ENCODE data around the gene TUBB6. TPM values are rescaled to one million over a fixed set of nuclear protein-coding genes. Genes with fewer than 3 reads are reported as not detected.
A peak's percentile ranks its signal among the peaks of the same experiment; 100 is the strongest.

The TUBB6 gene
- total and polyA plus RNA-seq, 4 donors = 57.8 to 157 (median 109) TPM

- H3K9ac ChIP-seq (ENCODE audit: insufficient read depth in 1 of 2, low read length in 2 of 2) = no peak overlapping the region
- ATAC-seq (ENCODE audit: insufficient read depth, low FRiP score) (no peak), DNase-seq (no peak)
- no peak for TF ChIP-seq CTCF (IDR thresholded peaks at IDR 0.05; ENCODE audit: control extremely low read depth, extremely low read depth)
- H3K27me3 ChIP-seq (ENCODE audit: control insufficient read depth in 3 of 3, insufficient read depth in 3 of 3, low read length in 2 of 3) = no peaks in the 10 kb centered on the region
- H3K4me1 ChIP-seq (ENCODE audit: control insufficient read depth in 5 of 5, insufficient read depth in 5 of 5, low read length in 5 of 5) = peaks cover 0 to 4% (median 0%) of the 10 kb centered on the region in 5 donors
- 98% methylated on average over 58 of the region's 58 CpGs for WGBS, 2 donors
- H3K9me3 ChIP-seq (ENCODE audit: control insufficient read depth in 4 of 4, insufficient read depth in 3 of 4, low read length in 3 of 4) = peaks cover 0 to 5% (median 0%) of the 10 kb centered on the region in 4 donors
- H3K36me3 ChIP-seq (ENCODE audit: control insufficient read depth in 4 of 4, insufficient read depth in 4 of 4, low read length in 4 of 4) = peaks cover 27 to 46% (median 32%) of the 10 kb centered on the region in 4 donors
- H3K4me3 ChIP-seq = no peak overlapping the region
- no peak overlapping the region for H3K27ac ChIP-seq (ENCODE audit: low read depth in 1 of 2, low read length in 1 of 2)
Observed at GRCh38 chr18:12324991-12325725, 17.1 kb downstream of the TUBB6 start.

- 97 to 98% methylated on average over 29 of the region's 29 CpGs for WGBS, 2 donors
- Histone ChIP-seq H3K27ac (ENCODE audit: low read depth in 1 of 2, low read length in 1 of 2) (no peak overlapping the region), H3K9ac (ENCODE audit: insufficient read depth in 1 of 2, low read length in 2 of 2) (no peak overlapping the region), H3K4me3 (no peak overlapping the region), H3K27me3 (ENCODE audit: control insufficient read depth in 3 of 3, insufficient read depth in 3 of 3, low read length in 2 of 3) (no peaks in the 10 kb centered on the region), H3K4me1 (ENCODE audit: control insufficient read depth in 5 of 5, insufficient read depth in 5 of 5, low read length in 5 of 5) (peaks cover 0 to 4% (median 0%) of the 10 kb centered on the region in 5 donors), H3K9me3 (ENCODE audit: control insufficient read depth in 4 of 4, insufficient read depth in 3 of 4, low read length in 3 of 4) (peaks cover 0 to 5% (median 0%) of the 10 kb centered on the region in 4 donors), H3K36me3 (ENCODE audit: control insufficient read depth in 4 of 4, insufficient read depth in 4 of 4, low read length in 4 of 4) (peaks cover 26 to 45% (median 30%) of the 10 kb centered on the region in 4 donors)
- no peak for TF ChIP-seq CTCF (IDR thresholded peaks at IDR 0.05; ENCODE audit: control extremely low read depth, extremely low read depth)
- DNase-seq (no peak), ATAC-seq (ENCODE audit: insufficient read depth, low FRiP score) (no peak)
Observed at GRCh38 chr18:12325726-12326245, 17.7 kb downstream of the TUBB6 start.

- Histone ChIP-seq H3K27ac (ENCODE audit: low read depth in 1 of 2, low read length in 1 of 2) (peak overlapping the region in 1 of 2 donors; percentile 17), H3K36me3 (ENCODE audit: control insufficient read depth in 4 of 4, insufficient read depth in 4 of 4, low read length in 4 of 4) (peaks cover 22 to 39% (median 29%) of the 10 kb centered on the region in 4 donors), H3K9me3 (ENCODE audit: control insufficient read depth in 4 of 4, insufficient read depth in 3 of 4, low read length in 3 of 4) (peaks cover 0 to 5% (median 0%) of the 10 kb centered on the region in 4 donors), H3K4me3 (no peak overlapping the region), H3K27me3 (ENCODE audit: control insufficient read depth in 3 of 3, insufficient read depth in 3 of 3, low read length in 2 of 3) (no peaks in the 10 kb centered on the region), H3K4me1 (ENCODE audit: control insufficient read depth in 5 of 5, insufficient read depth in 5 of 5, low read length in 5 of 5) (peaks cover 0 to 4% (median 0%) of the 10 kb centered on the region in 5 donors), H3K9ac (ENCODE audit: insufficient read depth in 1 of 2, low read length in 2 of 2) (no peak overlapping the region)
- no peak for TF ChIP-seq CTCF (IDR thresholded peaks at IDR 0.05; ENCODE audit: control extremely low read depth, extremely low read depth)
- ATAC-seq (ENCODE audit: insufficient read depth, low FRiP score) (no peak), DNase-seq (no peak)
- 93 to 96% methylated on average over 12 of the region's 12 CpGs for WGBS, 2 donors
Observed at GRCh38 chr18:12326711-12327460, 18.8 kb downstream of the TUBB6 start.

Data from lung (tissue), 12 donors.